Vagina (tissue), 2 donors: ENCODE results near the gene NXPE1.

ENCODE experiments used
- POLR2A ChIP-seq, 2 donors: fragments of 450-650 bp; IDR thresholded peaks; one replicate each; pipeline ENCODE4 v1.6.1; 2017; ENCODE audit warnings: antibody characterized with exemption in 2 of 2, mild to moderate bottlenecking in 2 of 2, moderate library complexity in 2 of 2
- POLR2AphosphoS5 ChIP-seq, 2 donors: sonication (generic); formaldehyde crosslinking; IDR thresholded peaks; one replicate each; pipeline ENCODE4 v1.9.0; 2017; ENCODE audit warnings: antibody characterized with exemption in 2 of 2, mild to moderate bottlenecking in 2 of 2, low read depth in 1 of 2; ENCODE audit not compliant: insufficient read depth in 1 of 2
- TF ChIP-seq, protein P1 (sequence below), 3 experiments: fragments of 450-650 bp in 2 of 3; fragments of 200-600 bp in 1 of 3; sonication (generic) in 1 of 3; IDR thresholded peaks; one replicate each; pipeline ENCODE4 v1.5.1; 2017 to 2019; ENCODE audit warnings: antibody characterized with exemption in 3 of 3, mild to moderate bottlenecking in 2 of 3, moderate library complexity in 2 of 3

DNA sequence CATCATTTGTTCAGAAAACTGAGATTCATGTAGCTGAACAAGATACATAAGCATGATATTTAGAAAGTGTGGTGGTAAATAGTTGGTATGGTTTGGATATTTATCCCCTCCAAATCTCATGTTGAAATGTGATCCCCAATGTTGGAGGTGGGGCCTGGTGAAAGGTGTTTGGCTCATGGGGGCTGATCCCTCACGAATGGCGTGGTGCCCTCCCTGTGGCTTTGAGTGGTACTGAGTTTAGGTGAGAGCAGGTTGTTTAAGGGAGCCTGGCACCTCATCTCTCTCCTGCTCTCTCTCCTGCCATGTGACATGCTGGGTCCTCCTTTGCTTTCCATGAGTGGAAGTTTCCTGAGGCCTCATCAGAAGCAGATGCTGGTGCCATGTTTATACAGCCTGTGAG, 48.1 kb downstream of the NXPE1 start:
- TF ChIP-seq POLR2A (IDR thresholded peaks at IDR 0.05), result no peak
- TF ChIP-seq, protein P1, sequence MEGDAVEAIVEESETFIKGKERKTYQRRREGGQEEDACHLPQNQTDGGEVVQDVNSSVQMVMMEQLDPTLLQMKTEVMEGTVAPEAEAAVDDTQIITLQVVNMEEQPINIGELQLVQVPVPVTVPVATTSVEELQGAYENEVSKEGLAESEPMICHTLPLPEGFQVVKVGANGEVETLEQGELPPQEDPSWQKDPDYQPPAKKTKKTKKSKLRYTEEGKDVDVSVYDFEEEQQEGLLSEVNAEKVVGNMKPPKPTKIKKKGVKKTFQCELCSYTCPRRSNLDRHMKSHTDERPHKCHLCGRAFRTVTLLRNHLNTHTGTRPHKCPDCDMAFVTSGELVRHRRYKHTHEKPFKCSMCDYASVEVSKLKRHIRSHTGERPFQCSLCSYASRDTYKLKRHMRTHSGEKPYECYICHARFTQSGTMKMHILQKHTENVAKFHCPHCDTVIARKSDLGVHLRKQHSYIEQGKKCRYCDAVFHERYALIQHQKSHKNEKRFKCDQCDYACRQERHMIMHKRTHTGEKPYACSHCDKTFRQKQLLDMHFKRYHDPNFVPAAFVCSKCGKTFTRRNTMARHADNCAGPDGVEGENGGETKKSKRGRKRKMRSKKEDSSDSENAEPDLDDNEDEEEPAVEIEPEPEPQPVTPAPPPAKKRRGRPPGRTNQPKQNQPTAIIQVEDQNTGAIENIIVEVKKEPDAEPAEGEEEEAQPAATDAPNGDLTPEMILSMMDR (IDR thresholded peaks at IDR 0.05), result no peak
- no peak for TF ChIP-seq POLR2AphosphoS5 (IDR thresholded peaks at IDR 0.05; ENCODE audit: insufficient read depth in 1 of 2, low read depth in 1 of 2)
